K562 (cell line): Measurements from ENCODE around the gene LAMA1. TPM values are rescaled to one million over a fixed set of nuclear protein-coding genes. Genes with fewer than 3 reads are reported as not detected.

Experiments
- ATAC-seq: fragments of 200-7000 bp; cut with Tn5 transposase; 3 replicates; pipeline ENCODE4 v1.9.1; 2020; ENCODE audit warnings: moderate library complexity
- BruUV-seq: library from RNA; stranded (reverse); fragments of 400-500 nt; replicated peaks from 2 replicates; lab custom pipeline; 2021; lab: Mats Ljungman, UMichigan
- CTCF ChIA-PET: fragments of 300-600 bp; formaldehyde crosslinking; extraction: SDS; loops from one replicate; lab custom pipeline; 2021; ENCODE audit warnings: low intra/inter-chr PET ratio; lab: Yijun Ruan, JAX
- POLR2A ChIA-PET: fragments of 300-600, 350-650 bp; sonication (Branson Sonifier 250); formaldehyde crosslinking; extraction: SDS; loops from one replicate; lab custom pipeline; 2021; ENCODE audit warnings: antibody characterized with exemption, inconsistent platforms; lab: Yijun Ruan, JAX
- DNase-seq, 4 experiments: peaks; one replicate each; pipeline versions ENCODE4 v3.0.0 to v3.0.0-alpha.2; 2011 to 2018; ENCODE audit warnings: low spot score in 3 of 4, mixed read lengths in 3 of 4; ENCODE audit errors: extremely low read depth in 1 of 4
- FAIRE-seq: peaks from 2 replicates; lab custom pipeline; 2011; peaks lifted over from hg19 to GRCh38; lab: Jason Lieb, UNC
- H2AFZ ChIP-seq: 2 replicates; pipeline ENCODE4 v1.6.0; 2011; ENCODE audit warnings: low read depth, low read length, control low read depth, inconsistent platforms
- H3K27ac ChIP-seq: fragments of 200-600 bp; 3 replicates; pipeline ENCODE4 v1.8.0; 2011; ENCODE audit warnings: low read depth, mild to moderate bottlenecking, control low read depth, inconsistent platforms, low read length, moderate library complexity, mixed read lengths; ENCODE audit errors: extremely low read depth
- H3K27me3 ChIP-seq, 2 experiments: fragments of 300-600 bp in 1 of 2; 2 replicates in 1 of 2; 3 replicates in 1 of 2; pipeline versions ENCODE4 v1.6.0 to v1.8.0; 2011; ENCODE audit warnings: inconsistent platforms in 2 of 2, low read length in 2 of 2, mild to moderate bottlenecking in 1 of 2, mixed read lengths in 1 of 2, moderate library complexity in 1 of 2; ENCODE audit not compliant: control insufficient read depth in 2 of 2, insufficient read depth in 2 of 2
- H3K36me3 ChIP-seq: fragments of 300-600 bp; 3 replicates; pipeline ENCODE4 v1.8.0; 2011; ENCODE audit warnings: mild to moderate bottlenecking, low read length, inconsistent platforms; ENCODE audit not compliant: control insufficient read depth, insufficient read depth
- H3K4me1 ChIP-seq, 2 experiments: fragments of 200-600 bp in 1 of 2; replicated peaks in 1 of 2; 2 replicates in 1 of 2; 3 replicates in 1 of 2; pipeline versions ENCODE4 v1.5.1 to v1.8.0; 2011; ENCODE audit warnings: inconsistent platforms in 2 of 2, low read length in 2 of 2, mild to moderate bottlenecking in 1 of 2, mixed read lengths in 1 of 2, moderate library complexity in 1 of 2; ENCODE audit not compliant: control insufficient read depth in 2 of 2, insufficient read depth in 2 of 2
- H3K4me2 ChIP-seq: 2 replicates; pipeline ENCODE4 v1.6.1; 2011; ENCODE audit warnings: low read length, control low read depth, inconsistent platforms, mixed read lengths; ENCODE audit not compliant: insufficient read depth
- H3K4me3 ChIP-seq: fragments of 200-600 bp; sonication (generic), shearing (Covaris generic); 2 replicates; pipeline ENCODE4 v1.5.1; 2016; ENCODE audit warnings: control low read depth, inconsistent platforms
- H3K79me2 ChIP-seq: fragments of 200-600 bp; 3 replicates; pipeline ENCODE4 v1.8.0; 2011; ENCODE audit warnings: low read length, inconsistent platforms; ENCODE audit not compliant: control insufficient read depth, insufficient read depth
- H3K9ac ChIP-seq, 2 experiments: 2 replicates each; pipeline versions ENCODE4 v1.6.0 to v1.6.1; 2011; ENCODE audit warnings: low read depth in 2 of 2, low read length in 2 of 2, control low read depth in 1 of 2, inconsistent platforms in 1 of 2, mild to moderate bottlenecking in 1 of 2, mixed read lengths in 1 of 2; ENCODE audit not compliant: insufficient read depth in 1 of 2
- H3K9me1 ChIP-seq: one replicate; pipeline ENCODE4 v1.6.0; 2011; ENCODE audit warnings: inconsistent platforms, mild to moderate bottlenecking, low read length, moderate library complexity; ENCODE audit not compliant: control insufficient read depth, insufficient read depth
- H3K9me3 ChIP-seq: replicated peaks from 2 replicates; pipeline ENCODE4 v1.5.1; 2011; ENCODE audit warnings: low read depth, low read length, inconsistent platforms; ENCODE audit not compliant: control insufficient read depth, insufficient read depth
- H4K20me1 ChIP-seq: replicated peaks from 2 replicates; pipeline ENCODE4 v1.6.1; 2011; ENCODE audit warnings: low read length, inconsistent platforms, mixed read lengths; ENCODE audit not compliant: control insufficient read depth, insufficient read depth
- ELF1 ChIP-seq: fragments of 200-800 bp; sonication (Bioruptor generic); IDR thresholded peaks from 2 replicates; pipeline ENCODE4 v1.6.1; 2016; ENCODE audit warnings: missing genetic modification characterization, missing compliant biosample characterization
- GATA2 ChIP-seq: sonication (generic); formaldehyde crosslinking; IDR thresholded peaks from 2 replicates; pipeline ENCODE4 v1.4.0; 2020; ENCODE audit warnings: mild to moderate bottlenecking, missing genetic modification reagents
- PHTF2 ChIP-seq: fragments of 250-450 bp; sonication (Bioruptor Pico); IDR thresholded peaks from 2 replicates; pipeline ENCODE4 v1.5.0; 2021; ENCODE audit warnings: mild to moderate bottlenecking
- SMC3 ChIP-seq: conservative IDR thresholded peaks from 2 replicates; pipeline ENCODE4 v1.6.1; 2011; ENCODE audit warnings: low read depth, low read length, improper control_type of control experiment; ENCODE audit not compliant: insufficient read depth
- SRSF1 ChIP-seq: fragments of 200-400 bp; formaldehyde crosslinking; IDR thresholded peaks from 2 replicates; pipeline ENCODE4 v1.6.1; 2017; ENCODE audit warnings: mild to moderate bottlenecking, low read depth, low read length, moderate library complexity
- SRSF9 ChIP-seq: fragments of 200-400 bp; formaldehyde crosslinking; IDR thresholded peaks from 2 replicates; pipeline ENCODE4 v1.6.1; 2017; ENCODE audit warnings: low read depth, low read length, borderline replicate concordance
- TRIM24 ChIP-seq, 2 experiments: fragments of 450-650 bp; IDR thresholded peaks; 2 replicates each; pipeline ENCODE4 v1.6.1; 2016
- ZNF253 ChIP-seq: fragments of 250-450 bp; sonication (Bioruptor Pico); conservative IDR thresholded peaks from 2 replicates; pipeline ENCODE4 v1.6.1; 2021; ENCODE audit warnings: mild to moderate bottlenecking
- ZNF431 ChIP-seq: sonication (generic); formaldehyde crosslinking; IDR thresholded peaks from 2 replicates; pipeline ENCODE4 v1.8.0; 2022; ENCODE audit warnings: mild to moderate bottlenecking, missing genetic modification reagents
- ZNF436 ChIP-seq: fragments of 250-450, 450-650 bp; sonication (Bioruptor Pico); formaldehyde crosslinking; IDR thresholded peaks from 2 replicates; pipeline ENCODE4 v1.7.0; 2020; ENCODE audit warnings: mild to moderate bottlenecking
- ZSCAN32 ChIP-seq: fragments of 450-650 bp; formaldehyde crosslinking; IDR thresholded peaks from 2 replicates; pipeline ENCODE4 v1.4.0; 2020; ENCODE audit warnings: mild to moderate bottlenecking, moderate library complexity
- WGBS: fragments of 100-300 bp; shearing (Covaris generic); methylation state at CpG from one replicate; pipeline ENCODE4 v1.1.6; 2016; ENCODE audit warnings: low coverage, mixed read lengths; ENCODE audit not compliant: insufficient coverage; ENCODE audit errors: missing lambda C conversion rate; 5-methylcytosine and 5-hydroxymethylcytosine counted together
- in situ Hi-C: fragments of 300-500 bp; cut with MboI; formaldehyde crosslinking; loops from 4 replicates; pipeline ENCODE4 v1.15.0; 2018; ENCODE audit warnings: inconsistent platforms, mixed read lengths
- intact Hi-C: fragments of 100-400 bp; cut with micrococcal nuclease; formaldehyde crosslinking; loops from 2 replicates; pipeline ENCODE4 v1.14.2; 2022
- polyA plus RNA-seq, 8 experiments: library from polyadenylated mRNA; depleted of rRNA in 4 of 8; stranded (reverse) in 5 of 8; unstranded in 3 of 8; fragments of >200 nt; fragmentation: Nextera tagmentation in 2 of 8; fragmentation: Illumina TruSeq in 1 of 8; extraction: Ambion mirVana in 2 of 8; extraction: Trizol in 1 of 8; gene quantifications; 2 replicates each; pipeline versions ENCODE4 v1.2.1 to v1.2.3, GENCODE V29; 2011 to 2014; ENCODE audit warnings: inconsistent platforms in 1 of 8, missing spikeins in 1 of 8
- total RNA-seq, 7 experiments: library from RNA; depleted of rRNA in 6 of 7; stranded (reverse); fragments of >200 nt in 6 of 7; fragmentation: Illumina TruSeq in 2 of 7; extraction: Trizol in 2 of 7; gene quantifications; 2 replicates each; pipeline versions ENCODE4 v1.2.1 to v1.2.3, GENCODE V29; 2011 to 2021; ENCODE audit warnings: low replicate concordance in 1 of 7
- TF ChIP-seq, protein P1 (sequence below): sonication (generic); formaldehyde crosslinking; IDR thresholded peaks from 2 replicates; pipeline ENCODE4 v1.8.0; 2022; ENCODE audit warnings: mild to moderate bottlenecking, missing genetic modification reagents
- TF ChIP-seq, protein P2 (sequence below): IDR thresholded peaks from 2 replicates; pipeline ENCODE4 v1.6.1; 2011; ENCODE audit warnings: borderline replicate concordance, low read depth, mild to moderate bottlenecking, moderate library complexity, low read length; ENCODE audit not compliant: insufficient read depth, poor library complexity, severe bottlenecking
- TF ChIP-seq, protein P3 (sequence below): sonication (generic); formaldehyde crosslinking; IDR thresholded peaks from 2 replicates; pipeline ENCODE4 v1.8.0; 2022; ENCODE audit warnings: mild to moderate bottlenecking, missing genetic modification reagents
- TF ChIP-seq, protein P4 (sequence below): fragments of 450-650 bp; IDR thresholded peaks from 2 replicates; pipeline ENCODE4 v1.6.1; 2018; ENCODE audit warnings: mild to moderate bottlenecking, low read depth; ENCODE audit not compliant: partially characterized antibody

Gene LAMA1
- total and polyA plus RNA-seq, 9 of the 15 experiments (the other 6 are each of a cell fraction or from before 2014, with no cell fraction given): 0.04 TPM; not detected in 8

DNA sequence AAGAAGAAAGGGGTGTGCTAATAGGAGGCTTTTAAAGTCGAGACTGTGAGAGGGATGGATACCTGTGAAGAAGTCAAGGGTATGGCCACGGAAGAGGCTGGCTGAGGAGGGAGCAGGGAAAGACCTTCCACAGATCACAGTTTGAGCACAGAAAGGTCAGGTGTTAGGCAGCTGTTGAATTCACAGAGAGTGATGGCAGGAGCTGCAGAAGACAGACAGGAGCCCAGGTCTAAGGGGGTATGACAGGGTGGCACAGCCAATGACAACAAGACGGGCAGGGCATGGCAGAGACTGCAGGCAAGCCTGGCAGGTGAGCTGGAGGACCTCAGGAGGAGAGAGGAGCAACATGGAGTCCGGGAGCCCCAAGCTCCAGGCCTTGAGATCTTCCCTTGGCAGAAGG, 163.1 kb downstream of the LAMA1 start:
- ChIA-PET CTCF (no interaction called here), POLR2A (no interaction called here)
- no peaks in the 10 kb centered on the region for H3K9me3 ChIP-seq
- H3K79me2 ChIP-seq: no peaks in the 10 kb centered on the region
- 0% methylated on average over 4 of the region's 4 CpGs for WGBS
- no peaks in the 10 kb centered on the region for H3K36me3 ChIP-seq
- ATAC-seq (no peak), FAIRE-seq (no peak), DNase-seq (no peak)
- no peak overlapping the region for H3K9ac ChIP-seq
- no peaks in the 10 kb centered on the region; a peak in 1 of 5 replicates for H3K4me1 ChIP-seq
- intact Hi-C loops (no loop called here), in situ Hi-C loops (no loop called here)
- H2AFZ ChIP-seq: no peak overlapping the region
- BruUV-seq: no TSS peak
- no peak overlapping the region for H3K4me2 ChIP-seq
- H3K27me3 ChIP-seq: peaks cover 57 to 78% of the 10 kb centered on the region in 2 experiments
- no peak overlapping the region for H3K27ac ChIP-seq
- no peaks in the 10 kb centered on the region; the same call in 1 of the 2 replicates for H4K20me1 ChIP-seq
- H3K4me3 ChIP-seq: no peak overlapping the region
- H3K9me1 ChIP-seq: no peaks in the 10 kb centered on the region
- TF ChIP-seq ZSCAN32 (CRISPR knock-in tag) (no peak), SRSF1 (no peak), SMC3 (no peak), GATA2 (CRISPR knock-in tag) (no peak), TRIM24 (IDR thresholded peaks at IDR 0.05) (no peak), ZNF253 (CRISPR knock-in tag) (no peak), PHTF2 (CRISPR knock-in tag) (no peak), ZNF436 (no peak), ZNF431 (CRISPR knock-in tag) (no peak), SRSF9 (no peak), ELF1 (tag) (no peak)
- TF ChIP-seq, protein P1, sequence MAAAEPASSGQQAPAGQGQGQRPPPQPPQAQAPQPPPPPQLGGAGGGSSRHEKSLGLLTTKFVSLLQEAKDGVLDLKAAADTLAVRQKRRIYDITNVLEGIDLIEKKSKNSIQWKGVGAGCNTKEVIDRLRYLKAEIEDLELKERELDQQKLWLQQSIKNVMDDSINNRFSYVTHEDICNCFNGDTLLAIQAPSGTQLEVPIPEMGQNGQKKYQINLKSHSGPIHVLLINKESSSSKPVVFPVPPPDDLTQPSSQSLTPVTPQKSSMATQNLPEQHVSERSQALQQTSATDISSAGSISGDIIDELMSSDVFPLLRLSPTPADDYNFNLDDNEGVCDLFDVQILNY (CRISPR knock-in tag): no peak
- TF ChIP-seq, protein P2, sequence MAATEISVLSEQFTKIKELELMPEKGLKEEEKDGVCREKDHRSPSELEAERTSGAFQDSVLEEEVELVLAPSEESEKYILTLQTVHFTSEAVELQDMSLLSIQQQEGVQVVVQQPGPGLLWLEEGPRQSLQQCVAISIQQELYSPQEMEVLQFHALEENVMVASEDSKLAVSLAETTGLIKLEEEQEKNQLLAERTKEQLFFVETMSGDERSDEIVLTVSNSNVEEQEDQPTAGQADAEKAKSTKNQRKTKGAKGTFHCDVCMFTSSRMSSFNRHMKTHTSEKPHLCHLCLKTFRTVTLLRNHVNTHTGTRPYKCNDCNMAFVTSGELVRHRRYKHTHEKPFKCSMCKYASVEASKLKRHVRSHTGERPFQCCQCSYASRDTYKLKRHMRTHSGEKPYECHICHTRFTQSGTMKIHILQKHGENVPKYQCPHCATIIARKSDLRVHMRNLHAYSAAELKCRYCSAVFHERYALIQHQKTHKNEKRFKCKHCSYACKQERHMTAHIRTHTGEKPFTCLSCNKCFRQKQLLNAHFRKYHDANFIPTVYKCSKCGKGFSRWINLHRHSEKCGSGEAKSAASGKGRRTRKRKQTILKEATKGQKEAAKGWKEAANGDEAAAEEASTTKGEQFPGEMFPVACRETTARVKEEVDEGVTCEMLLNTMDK: no peak
- TF ChIP-seq, protein P3, sequence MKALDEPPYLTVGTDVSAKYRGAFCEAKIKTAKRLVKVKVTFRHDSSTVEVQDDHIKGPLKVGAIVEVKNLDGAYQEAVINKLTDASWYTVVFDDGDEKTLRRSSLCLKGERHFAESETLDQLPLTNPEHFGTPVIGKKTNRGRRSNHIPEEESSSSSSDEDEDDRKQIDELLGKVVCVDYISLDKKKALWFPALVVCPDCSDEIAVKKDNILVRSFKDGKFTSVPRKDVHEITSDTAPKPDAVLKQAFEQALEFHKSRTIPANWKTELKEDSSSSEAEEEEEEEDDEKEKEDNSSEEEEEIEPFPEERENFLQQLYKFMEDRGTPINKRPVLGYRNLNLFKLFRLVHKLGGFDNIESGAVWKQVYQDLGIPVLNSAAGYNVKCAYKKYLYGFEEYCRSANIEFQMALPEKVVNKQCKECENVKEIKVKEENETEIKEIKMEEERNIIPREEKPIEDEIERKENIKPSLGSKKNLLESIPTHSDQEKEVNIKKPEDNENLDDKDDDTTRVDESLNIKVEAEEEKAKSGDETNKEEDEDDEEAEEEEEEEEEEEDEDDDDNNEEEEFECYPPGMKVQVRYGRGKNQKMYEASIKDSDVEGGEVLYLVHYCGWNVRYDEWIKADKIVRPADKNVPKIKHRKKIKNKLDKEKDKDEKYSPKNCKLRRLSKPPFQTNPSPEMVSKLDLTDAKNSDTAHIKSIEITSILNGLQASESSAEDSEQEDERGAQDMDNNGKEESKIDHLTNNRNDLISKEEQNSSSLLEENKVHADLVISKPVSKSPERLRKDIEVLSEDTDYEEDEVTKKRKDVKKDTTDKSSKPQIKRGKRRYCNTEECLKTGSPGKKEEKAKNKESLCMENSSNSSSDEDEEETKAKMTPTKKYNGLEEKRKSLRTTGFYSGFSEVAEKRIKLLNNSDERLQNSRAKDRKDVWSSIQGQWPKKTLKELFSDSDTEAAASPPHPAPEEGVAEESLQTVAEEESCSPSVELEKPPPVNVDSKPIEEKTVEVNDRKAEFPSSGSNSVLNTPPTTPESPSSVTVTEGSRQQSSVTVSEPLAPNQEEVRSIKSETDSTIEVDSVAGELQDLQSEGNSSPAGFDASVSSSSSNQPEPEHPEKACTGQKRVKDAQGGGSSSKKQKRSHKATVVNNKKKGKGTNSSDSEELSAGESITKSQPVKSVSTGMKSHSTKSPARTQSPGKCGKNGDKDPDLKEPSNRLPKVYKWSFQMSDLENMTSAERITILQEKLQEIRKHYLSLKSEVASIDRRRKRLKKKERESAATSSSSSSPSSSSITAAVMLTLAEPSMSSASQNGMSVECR (CRISPR knock-in tag): no peak
- TF ChIP-seq, protein P4, sequence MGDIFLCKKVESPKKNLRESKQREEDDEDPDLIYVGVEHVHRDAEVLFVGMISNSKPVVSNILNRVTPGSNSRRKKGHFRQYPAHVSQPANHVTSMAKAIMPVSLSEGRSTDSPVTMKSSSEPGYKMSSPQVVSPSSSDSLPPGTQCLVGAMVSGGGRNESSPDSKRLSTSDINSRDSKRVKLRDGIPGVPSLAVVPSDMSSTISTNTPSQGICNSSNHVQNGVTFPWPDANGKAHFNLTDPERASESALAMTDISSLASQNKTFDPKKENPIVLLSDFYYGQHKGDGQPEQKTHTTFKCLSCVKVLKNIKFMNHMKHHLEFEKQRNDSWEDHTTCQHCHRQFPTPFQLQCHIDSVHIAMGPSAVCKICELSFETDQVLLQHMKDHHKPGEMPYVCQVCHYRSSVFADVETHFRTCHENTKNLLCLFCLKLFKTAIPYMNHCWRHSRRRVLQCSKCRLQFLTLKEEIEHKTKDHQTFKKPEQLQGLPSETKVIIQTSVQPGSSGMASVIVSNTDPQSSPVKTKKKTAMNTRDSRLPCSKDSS: no peak
